SU-DHL-6 (cell line): ENCODE results near the gene UCN3.
"Not testable (repeated sequence)": the region's sequence is repeated elsewhere in the genome, so short reads cannot be mapped to it uniquely, and the experiment has no call there.

Source experiments
- H2AFZ ChIP-seq: fragments of 200-600 bp; sonication (generic); 2 replicates; pipeline ENCODE4 v1.6.1; 2014; ENCODE audit warnings: low read depth, mild to moderate bottlenecking, moderate library complexity, mixed read lengths, antibody characterized with exemption, low read length; ENCODE audit not compliant: severe bottlenecking
- H3F3A ChIP-seq: fragments of 200-600 bp; shearing (Covaris generic); 2 replicates; pipeline ENCODE4 v1.6.0; 2016; ENCODE audit warnings: antibody characterized with exemption, mild to moderate bottlenecking; ENCODE audit not compliant: insufficient read depth
- H3K27ac ChIP-seq: fragments of 200-600 bp; sonication (generic); 2 replicates; pipeline ENCODE4 v1.5.1; 2016; ENCODE audit warnings: low read depth, mild to moderate bottlenecking, low read length, moderate library complexity, mixed read lengths
- H3K27me3 ChIP-seq: fragments of 200-600 bp; sonication (generic), shearing (Covaris generic); 2 replicates; pipeline ENCODE4 v1.6.0; 2014; ENCODE audit warnings: mild to moderate bottlenecking, low read length
- H3K36me3 ChIP-seq: fragments of 200-600 bp; sonication (generic); 2 replicates; pipeline ENCODE4 v1.6.1; 2014; ENCODE audit warnings: mild to moderate bottlenecking, low read length, mixed read lengths
- H3K4me2 ChIP-seq: fragments of 300-600, 200-600 bp; shearing (Covaris generic), sonication (generic); 2 replicates; pipeline ENCODE4 v1.6.0; 2014; ENCODE audit warnings: low read length, low read depth, mild to moderate bottlenecking; ENCODE audit not compliant: poor library complexity, severe bottlenecking
- H3K4me3 ChIP-seq: fragments of 200-600 bp; sonication (generic); 2 replicates; pipeline ENCODE4 v1.5.1; 2014; ENCODE audit warnings: antibody characterized with exemption, low read length, mild to moderate bottlenecking, mixed read lengths; ENCODE audit not compliant: insufficient read depth, poor library complexity, severe bottlenecking
- H3K79me2 ChIP-seq: fragments of 200-600 bp; sonication (generic); 2 replicates; pipeline ENCODE4 v1.6.1; 2014; ENCODE audit warnings: mild to moderate bottlenecking, low read length, moderate library complexity; ENCODE audit not compliant: insufficient read depth
- H3K9ac ChIP-seq: fragments of 200-600 bp; sonication (generic); 2 replicates; pipeline ENCODE4 v1.7.0; 2014; ENCODE audit warnings: mild to moderate bottlenecking, low read length
- H3K9me2 ChIP-seq: fragments of 200-600 bp; sonication (generic); replicated peaks from 2 replicates; pipeline ENCODE4 v1.6.1; 2014; ENCODE audit warnings: low read length; ENCODE audit not compliant: insufficient read depth
- H3K9me3 ChIP-seq: fragments of 200-600 bp; sonication (generic); 2 replicates; pipeline ENCODE4 v1.6.1; 2014; ENCODE audit warnings: low read length, mixed read lengths; ENCODE audit not compliant: insufficient read depth
- H4K20me1 ChIP-seq: fragments of 200-600 bp; sonication (generic); 2 replicates; pipeline ENCODE4 v1.6.1; 2014; ENCODE audit warnings: low read depth, mild to moderate bottlenecking, antibody characterized with exemption, low read length, moderate library complexity, mixed read lengths
- EZH2phosphoT487 ChIP-seq: fragments of 200-600 bp; sonication (generic), shearing (Covaris generic); conservative IDR thresholded peaks from 2 replicates; pipeline ENCODE4 v1.6.1; 2018; ENCODE audit warnings: mild to moderate bottlenecking, antibody characterized with exemption, low read length, moderate library complexity, mixed read lengths
- TF ChIP-seq, protein P1 (sequence below): fragments of 200-600 bp; sonication (generic); IDR thresholded peaks from one replicate; pipeline ENCODE4 v1.5.1; 2017; ENCODE audit warnings: antibody characterized with exemption, mild to moderate bottlenecking, low read length, moderate library complexity; ENCODE audit not compliant: insufficient read depth, poor library complexity, severe bottlenecking

Gene UCN3

DNA sequence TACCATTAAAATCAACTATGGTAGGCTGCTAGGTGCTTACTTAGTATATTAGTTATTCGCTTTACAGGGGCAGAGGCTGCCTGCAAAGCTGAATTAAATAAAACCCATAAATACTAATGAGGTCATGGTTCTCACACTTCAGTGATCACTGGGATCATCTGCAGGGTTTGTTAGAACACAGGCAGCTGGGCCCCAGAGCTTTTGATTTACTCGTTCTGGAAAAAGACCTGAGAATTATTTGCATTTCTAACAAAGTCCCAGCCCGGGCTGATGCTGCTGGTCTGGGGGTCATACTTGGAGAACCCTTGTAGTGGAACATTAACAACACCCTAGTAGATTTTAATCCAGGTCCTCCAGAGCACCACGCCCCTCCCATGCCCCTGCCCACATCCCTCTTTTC is 8.5 kb downstream of the UCN3 start:
- no peak overlapping the region for H2AFZ ChIP-seq
- no peak overlapping the region for H3K27ac ChIP-seq
- H4K20me1 ChIP-seq = no peaks in the 10 kb centered on the region
- no peaks in the 10 kb centered on the region for H3K27me3 ChIP-seq
- no peak overlapping the region for H3K4me3 ChIP-seq
- no peak overlapping the region for H3K4me2 ChIP-seq
- H3K36me3 ChIP-seq = no peaks in the 10 kb centered on the region
- peaks cover 12% of the 10 kb centered on the region; the same call in 1 of the 2 replicates for H3F3A ChIP-seq
- H3K9me3 ChIP-seq = peaks cover 12% of the 10 kb centered on the region; the same call in 1 of the 2 replicates
- H3K9ac ChIP-seq = no peak overlapping the region
- H3K9me2 ChIP-seq = no peaks in the 10 kb centered on the region
- TF ChIP-seq EZH2phosphoT487 = no peak
- TF ChIP-seq, protein P1, sequence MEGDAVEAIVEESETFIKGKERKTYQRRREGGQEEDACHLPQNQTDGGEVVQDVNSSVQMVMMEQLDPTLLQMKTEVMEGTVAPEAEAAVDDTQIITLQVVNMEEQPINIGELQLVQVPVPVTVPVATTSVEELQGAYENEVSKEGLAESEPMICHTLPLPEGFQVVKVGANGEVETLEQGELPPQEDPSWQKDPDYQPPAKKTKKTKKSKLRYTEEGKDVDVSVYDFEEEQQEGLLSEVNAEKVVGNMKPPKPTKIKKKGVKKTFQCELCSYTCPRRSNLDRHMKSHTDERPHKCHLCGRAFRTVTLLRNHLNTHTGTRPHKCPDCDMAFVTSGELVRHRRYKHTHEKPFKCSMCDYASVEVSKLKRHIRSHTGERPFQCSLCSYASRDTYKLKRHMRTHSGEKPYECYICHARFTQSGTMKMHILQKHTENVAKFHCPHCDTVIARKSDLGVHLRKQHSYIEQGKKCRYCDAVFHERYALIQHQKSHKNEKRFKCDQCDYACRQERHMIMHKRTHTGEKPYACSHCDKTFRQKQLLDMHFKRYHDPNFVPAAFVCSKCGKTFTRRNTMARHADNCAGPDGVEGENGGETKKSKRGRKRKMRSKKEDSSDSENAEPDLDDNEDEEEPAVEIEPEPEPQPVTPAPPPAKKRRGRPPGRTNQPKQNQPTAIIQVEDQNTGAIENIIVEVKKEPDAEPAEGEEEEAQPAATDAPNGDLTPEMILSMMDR = no peak
- H3K79me2 ChIP-seq = no peaks in the 10 kb centered on the region

DNA sequence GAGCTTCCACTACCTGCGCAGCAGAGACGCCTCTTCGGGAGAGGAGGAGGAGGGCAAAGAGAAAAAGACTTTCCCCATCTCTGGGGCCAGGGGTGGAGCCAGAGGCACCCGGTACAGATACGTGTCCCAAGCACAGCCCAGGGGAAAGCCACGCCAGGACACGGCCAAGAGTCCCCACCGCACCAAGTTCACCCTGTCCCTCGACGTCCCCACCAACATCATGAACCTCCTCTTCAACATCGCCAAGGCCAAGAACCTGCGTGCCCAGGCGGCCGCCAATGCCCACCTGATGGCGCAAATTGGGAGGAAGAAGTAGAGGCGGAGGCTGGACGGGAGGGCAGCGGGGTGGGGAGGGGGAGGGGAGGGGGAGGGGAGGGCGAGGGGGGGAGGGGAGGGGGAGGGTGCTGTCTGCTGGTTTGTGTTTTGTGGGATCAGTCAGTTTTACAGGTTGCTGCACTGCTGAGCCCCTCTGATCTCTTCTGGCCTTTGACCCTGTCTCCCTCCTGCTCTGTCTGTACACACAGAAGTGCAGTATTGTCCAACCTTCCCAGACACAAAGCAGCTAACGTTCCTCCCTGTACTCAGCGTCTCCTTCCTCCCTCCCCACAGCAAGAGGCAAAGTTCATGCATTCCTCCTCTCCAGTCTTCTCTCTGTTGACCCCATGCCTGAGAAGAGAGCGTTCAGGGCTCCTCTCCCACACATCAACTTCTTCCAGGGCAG is 9.3 kb downstream of the UCN3 start:
- Histone ChIP-seq H4K20me1 (no peaks in the 10 kb centered on the region), H3K4me2 (no peak overlapping the region), H3K9ac (no peak overlapping the region), H3K27ac (no peak overlapping the region), H3K9me3 (peaks cover 12% of the 10 kb centered on the region; the same call in 1 of the 2 replicates), H3K9me2 (no peaks in the 10 kb centered on the region), H3K79me2 (no peaks in the 10 kb centered on the region), H3K4me3 (no peak overlapping the region), H3K36me3 (no peaks in the 10 kb centered on the region), H3F3A (peaks cover 12% of the 10 kb centered on the region; the same call in 1 of the 2 replicates), H2AFZ (no peak overlapping the region), H3K27me3 (no peaks in the 10 kb centered on the region)
- TF ChIP-seq EZH2phosphoT487 = no peak
- TF ChIP-seq, protein P1 = no peak

DNA sequence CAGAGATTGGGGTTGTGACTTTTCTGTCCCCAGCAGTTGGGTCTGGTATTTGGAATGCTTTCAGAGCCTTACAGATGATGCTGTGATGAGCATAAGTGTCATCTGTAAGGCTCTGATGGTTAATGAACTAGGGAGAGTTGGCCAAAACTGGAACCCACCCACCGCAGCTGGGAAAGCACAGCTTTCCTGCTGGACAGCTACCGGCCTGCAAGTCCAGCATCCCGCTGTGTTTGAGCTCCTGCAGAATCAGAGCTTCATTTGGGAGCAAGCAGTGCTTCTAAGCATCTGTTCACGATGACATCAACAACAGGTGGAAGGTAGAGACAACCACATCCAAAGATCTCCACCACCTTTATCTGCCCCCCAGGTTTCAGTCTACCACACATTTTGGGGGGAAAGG is 11.7 kb downstream of the UCN3 start:
- no peak overlapping the region for H3K27ac ChIP-seq

DNA sequence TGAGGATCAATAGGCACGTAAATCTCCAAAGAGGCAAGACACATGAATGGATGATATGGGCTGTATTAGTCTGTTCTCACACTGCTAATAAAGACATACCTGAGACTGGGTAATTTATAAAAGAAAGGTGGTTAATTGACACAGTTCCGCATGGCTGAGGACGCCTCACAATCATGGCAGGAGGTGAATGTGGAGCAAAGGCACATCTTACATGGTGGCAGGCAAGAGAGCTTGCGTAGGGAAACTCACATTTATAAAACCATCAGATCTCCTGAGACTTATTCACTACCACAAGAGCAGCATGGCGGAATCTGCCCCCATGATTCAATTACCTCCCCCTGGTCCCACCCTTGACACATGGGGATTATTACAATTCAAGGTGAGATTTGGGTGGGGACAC is 14.4 kb downstream of the UCN3 start:
- H2AFZ ChIP-seq = not testable (repeated sequence)

More for the DNA sequence above, 11.7 kb downstream of the UCN3 start:
- Histone ChIP-seq H3K36me3 (no peaks in the 10 kb centered on the region), H3K4me3 (no peak overlapping the region), H3K9ac (no peak overlapping the region), H3K79me2 (no peaks in the 10 kb centered on the region), H3K9me3 (peaks cover under 1% of the 10 kb centered on the region; the same call in 1 of the 2 replicates), H3K4me2 (no peak overlapping the region), H3K9me2 (no peaks in the 10 kb centered on the region), H3K27me3 (no peaks in the 10 kb centered on the region), H2AFZ (no peak overlapping the region), H4K20me1 (no peaks in the 10 kb centered on the region), H3F3A (no peaks in the 10 kb centered on the region)
- TF ChIP-seq, protein P1 = no peak
- no peak for TF ChIP-seq EZH2phosphoT487

DNA sequence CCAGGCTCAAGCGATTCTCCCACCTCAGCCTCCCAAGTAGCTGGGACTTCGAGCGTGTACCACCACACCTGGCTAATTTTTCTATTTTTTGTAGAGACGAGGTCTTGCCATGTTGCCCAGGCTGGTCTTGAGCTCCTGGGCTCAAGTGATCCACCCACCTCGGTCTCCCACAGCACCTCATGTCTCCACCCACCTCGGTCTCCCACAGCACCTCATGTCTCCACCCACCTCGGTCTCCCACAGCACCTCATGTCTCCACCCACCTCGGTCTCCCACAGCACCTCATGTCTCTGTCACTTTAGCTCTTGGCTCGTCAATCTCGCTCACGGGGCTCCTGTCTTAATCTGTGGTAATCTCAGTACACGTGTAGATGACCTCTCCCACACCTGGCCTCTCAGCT is 15.6 kb downstream of the UCN3 start:
- not testable (repeated sequence) for H3K9me2 ChIP-seq, H3K79me2 ChIP-seq, H4K20me1 ChIP-seq, H3K9me3 ChIP-seq, H3K27me3 ChIP-seq, H3K9ac ChIP-seq, H2AFZ ChIP-seq, H3K36me3 ChIP-seq, H3F3A ChIP-seq, H3K4me3 ChIP-seq, H3K4me2 ChIP-seq, H3K27ac ChIP-seq

More for the DNA sequence above, 14.4 kb downstream of the UCN3 start:
- H3K27ac ChIP-seq, H3F3A ChIP-seq, H3K36me3 ChIP-seq, H4K20me1 ChIP-seq, H3K27me3 ChIP-seq, H3K9ac ChIP-seq, H3K4me2 ChIP-seq, H3K79me2 ChIP-seq, H3K9me2 ChIP-seq, H3K4me3 ChIP-seq, H3K9me3 ChIP-seq: not testable (repeated sequence)
